Measurements from ENCODE around the gene TTLL7. TPM values are rescaled to one million over a fixed set of nuclear protein-coding genes. Genes with fewer than 3 reads are reported as not detected.
A peak's percentile ranks its signal among the peaks of the same experiment; 100 is the strongest.

The TTLL7 gene, protein sequence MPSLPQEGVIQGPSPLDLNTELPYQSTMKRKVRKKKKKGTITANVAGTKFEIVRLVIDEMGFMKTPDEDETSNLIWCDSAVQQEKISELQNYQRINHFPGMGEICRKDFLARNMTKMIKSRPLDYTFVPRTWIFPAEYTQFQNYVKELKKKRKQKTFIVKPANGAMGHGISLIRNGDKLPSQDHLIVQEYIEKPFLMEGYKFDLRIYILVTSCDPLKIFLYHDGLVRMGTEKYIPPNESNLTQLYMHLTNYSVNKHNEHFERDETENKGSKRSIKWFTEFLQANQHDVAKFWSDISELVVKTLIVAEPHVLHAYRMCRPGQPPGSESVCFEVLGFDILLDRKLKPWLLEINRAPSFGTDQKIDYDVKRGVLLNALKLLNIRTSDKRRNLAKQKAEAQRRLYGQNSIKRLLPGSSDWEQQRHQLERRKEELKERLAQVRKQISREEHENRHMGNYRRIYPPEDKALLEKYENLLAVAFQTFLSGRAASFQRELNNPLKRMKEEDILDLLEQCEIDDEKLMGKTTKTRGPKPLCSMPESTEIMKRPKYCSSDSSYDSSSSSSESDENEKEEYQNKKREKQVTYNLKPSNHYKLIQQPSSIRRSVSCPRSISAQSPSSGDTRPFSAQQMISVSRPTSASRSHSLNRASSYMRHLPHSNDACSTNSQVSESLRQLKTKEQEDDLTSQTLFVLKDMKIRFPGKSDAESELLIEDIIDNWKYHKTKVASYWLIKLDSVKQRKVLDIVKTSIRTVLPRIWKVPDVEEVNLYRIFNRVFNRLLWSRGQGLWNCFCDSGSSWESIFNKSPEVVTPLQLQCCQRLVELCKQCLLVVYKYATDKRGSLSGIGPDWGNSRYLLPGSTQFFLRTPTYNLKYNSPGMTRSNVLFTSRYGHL
- 106 and 117 TPM in 2 replicates for total RNA-seq
- long read RNA-seq, partial matches to known transcripts: 8 of 20 reads
- long read RNA-seq, other reads (novel, unspliced or antisense): 12 of 20 reads

DNA sequence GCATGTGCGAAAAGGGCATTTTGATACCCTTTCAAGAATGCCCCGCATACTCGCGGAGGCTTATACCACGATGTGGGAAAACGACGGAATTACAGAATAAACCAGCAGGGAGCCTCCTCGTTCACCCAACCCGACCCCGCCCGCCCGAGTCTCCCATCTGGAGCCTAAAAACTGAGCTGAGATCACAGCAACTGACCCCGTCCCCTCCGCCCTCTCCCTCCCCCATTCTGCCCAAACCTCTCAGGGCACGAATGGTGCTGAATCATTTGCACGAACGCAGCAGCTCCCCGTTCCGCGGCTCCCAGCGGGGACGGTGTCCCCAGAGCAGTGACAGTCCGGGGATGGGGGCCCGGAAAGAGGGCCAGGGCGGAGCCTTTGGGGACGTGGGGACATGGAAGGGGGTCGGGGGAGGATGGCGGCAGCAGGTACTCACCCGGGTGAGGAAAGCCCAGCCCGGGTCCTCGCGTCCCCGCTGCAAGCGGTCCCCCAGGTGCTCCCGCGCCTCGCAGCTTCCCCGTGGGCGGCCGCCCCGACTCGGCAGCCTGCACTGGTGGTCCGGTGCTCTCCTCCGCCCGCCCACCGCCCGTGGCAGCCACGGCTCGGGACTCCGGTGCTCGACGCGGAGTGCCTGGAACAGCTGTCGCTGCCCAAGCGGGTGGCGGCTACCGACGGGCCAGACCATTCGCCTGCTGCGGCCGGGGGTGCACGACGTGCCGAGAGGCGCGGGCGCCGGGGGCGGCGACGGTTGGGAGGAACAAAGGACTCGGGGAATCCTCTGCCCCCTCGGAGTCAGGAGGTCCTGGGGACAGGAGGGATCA lies at the start of gene TTLL7:
Gene TTLL7 (minus strand): TSS at position 635 of the 818 bp plus-strand sequence. CDS start 46,921 bp downstream, outside the sequence.
- H3K36me3 Mint-ChIP-seq (ENCODE audit: insufficient read depth): peaks cover 3% of the 10 kb centered on the region
- H3K9me3 Mint-ChIP-seq (ENCODE audit: low read depth): no peaks in the 10 kb centered on the region
- peaks cover 24% of the 10 kb centered on the region for H3K27me3 Mint-ChIP-seq
- peak within 1 kb of the TSS; percentile 98 for H3K27ac Mint-ChIP-seq
- peak within 1 kb of the TSS; percentile 92 for H3K4me3 Mint-ChIP-seq (ENCODE audit: low read depth)
- H3K4me1 Mint-ChIP-seq (ENCODE audit: low read depth): peaks cover 40% of the 10 kb centered on the region
- no peak for TF ChIP-seq CTCF (IDR thresholded peaks at IDR 0.05; ENCODE audit: unreplicated experiment)
- peak; percentile 77 for DNase-seq (ENCODE audit: low spot score, unreplicated experiment)

DNA sequence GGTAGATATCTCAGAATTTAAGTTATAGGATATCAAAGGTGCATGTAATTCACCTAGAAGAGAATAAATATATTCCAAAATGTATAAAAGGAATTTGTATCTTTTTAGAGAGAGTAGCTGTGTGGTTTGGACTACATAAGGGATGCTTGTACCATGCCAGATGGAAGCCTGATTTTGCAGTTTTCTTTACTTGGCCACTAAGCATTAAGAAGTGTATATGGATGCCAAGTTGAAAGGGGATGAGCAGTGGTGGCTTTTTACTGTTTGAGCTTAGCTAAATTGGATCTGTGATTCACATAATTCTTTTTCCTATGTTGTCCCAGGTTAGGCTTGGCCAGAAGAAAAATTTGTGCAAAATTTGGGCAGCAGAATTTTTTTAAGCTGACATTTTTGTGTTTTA lies 43.5 kb upstream of the TTLL7 start:
- Mint-ChIP-seq H3K27ac (no peak overlapping the region), H3K9me3 (ENCODE audit: low read depth) (peaks cover 9% of the 10 kb centered on the region), H3K36me3 (ENCODE audit: insufficient read depth) (no peaks in the 10 kb centered on the region), H3K4me3 (ENCODE audit: low read depth) (no peak overlapping the region), H3K27me3 (no peaks in the 10 kb centered on the region), H3K4me1 (ENCODE audit: low read depth) (no peaks in the 10 kb centered on the region)
- no peak for DNase-seq (ENCODE audit: low spot score, unreplicated experiment)
- TF ChIP-seq CTCF (IDR thresholded peaks at IDR 0.05; ENCODE audit: unreplicated experiment): no peak

DNA sequence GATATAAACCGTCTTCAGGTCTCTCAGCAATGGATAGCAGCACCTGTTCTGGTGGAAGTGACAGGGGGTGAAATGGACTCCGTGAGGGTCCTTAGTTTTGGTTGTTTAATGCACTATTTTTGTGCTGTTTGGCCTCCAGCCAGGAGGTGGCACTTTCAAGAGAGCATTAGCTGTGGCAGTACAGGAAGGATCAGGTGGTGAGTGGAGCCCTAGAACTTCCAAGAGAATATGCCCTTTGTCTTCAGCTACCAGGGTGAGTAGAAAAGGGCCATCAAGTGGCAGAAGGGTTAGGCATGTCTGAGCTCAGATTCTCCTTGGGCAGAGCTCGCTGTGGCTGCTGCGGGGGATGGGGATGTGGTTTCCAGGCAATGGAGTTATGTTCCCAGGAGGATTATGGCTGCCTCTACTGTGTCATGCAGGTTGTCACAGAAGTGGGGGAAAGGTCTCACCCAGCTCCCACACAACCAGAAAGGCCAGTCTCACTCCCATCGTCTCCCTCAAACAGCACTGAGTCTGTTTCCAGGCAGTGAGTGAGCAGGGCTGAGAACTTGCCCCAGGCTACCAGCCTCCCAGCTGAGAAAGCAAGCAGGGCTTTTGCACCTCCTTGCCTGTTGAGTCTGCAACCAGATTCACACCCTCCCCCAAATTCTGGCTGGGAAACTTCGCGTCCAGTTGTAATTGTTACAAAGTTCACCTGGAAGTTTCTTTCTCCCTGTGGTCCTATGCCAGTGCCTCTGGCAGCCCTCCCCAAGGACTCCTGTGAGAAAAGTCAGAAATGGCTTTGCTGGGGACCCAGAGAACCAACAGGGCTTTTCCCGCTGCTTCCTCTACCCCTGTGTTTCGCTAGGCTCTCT lies 39.1 kb upstream of the TTLL7 start:
- Mint-ChIP-seq H3K9me3 (ENCODE audit: low read depth) (peaks cover 27% of the 10 kb centered on the region), H3K27me3 (no peaks in the 10 kb centered on the region), H3K4me3 (ENCODE audit: low read depth) (no peak overlapping the region), H3K27ac (peak overlapping the region; percentile 56), H3K4me1 (ENCODE audit: low read depth) (peaks cover 5% of the 10 kb centered on the region), H3K36me3 (ENCODE audit: insufficient read depth) (peaks cover 9% of the 10 kb centered on the region)
- DNase-seq (ENCODE audit: low spot score, unreplicated experiment): no peak
- no peak for TF ChIP-seq CTCF (IDR thresholded peaks at IDR 0.05; ENCODE audit: unreplicated experiment)

DNA sequence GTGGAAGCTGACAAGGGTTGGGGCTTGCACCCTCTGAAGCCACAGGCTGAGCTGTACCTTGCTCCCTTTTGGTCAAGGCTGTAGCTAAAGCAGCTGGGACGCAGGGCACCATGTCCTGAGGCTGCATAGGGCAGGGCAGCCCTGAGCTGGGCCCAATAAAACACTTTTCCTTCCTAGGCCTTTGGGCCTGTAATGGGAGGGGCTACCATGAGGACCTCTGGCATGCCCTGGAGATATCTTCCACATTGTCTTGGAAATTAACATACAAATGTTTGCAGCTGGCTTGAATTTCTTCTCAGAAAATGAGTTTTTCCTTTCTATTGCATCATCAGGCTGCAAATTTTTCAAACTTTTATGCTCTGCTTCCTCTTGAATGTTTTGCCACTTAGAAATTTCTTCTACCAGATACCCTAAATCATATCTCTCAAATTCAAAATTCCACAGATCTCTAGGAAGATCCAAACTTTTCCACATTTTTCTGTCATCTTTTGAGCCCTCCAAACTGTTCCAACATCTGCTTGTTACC lies 32.9 kb upstream of the TTLL7 start:
- Mint-ChIP-seq H3K27me3 (no peaks in the 10 kb centered on the region), H3K4me3 (ENCODE audit: low read depth) (no peak overlapping the region), H3K4me1 (ENCODE audit: low read depth) (peaks cover 7% of the 10 kb centered on the region), H3K27ac (no peak overlapping the region), H3K36me3 (ENCODE audit: insufficient read depth) (peaks cover 9% of the 10 kb centered on the region), H3K9me3 (ENCODE audit: low read depth) (peaks cover 23% of the 10 kb centered on the region)
- DNase-seq (ENCODE audit: low spot score, unreplicated experiment): no peak
- TF ChIP-seq CTCF (IDR thresholded peaks at IDR 0.05; ENCODE audit: unreplicated experiment): no peak
